ENCODE measurements around the gene TRDMT1.

- TF ChIP-seq CTCF (IDR thresholded peaks at IDR 0.05) (no peak), POLR2A (IDR thresholded peaks at IDR 0.05) (no peak)
Observed at GRCh38 chr10:17146892-17147291, 54.6 kb downstream of the TRDMT1 start.
